ENCODE data around the gene MCRIP2.
A peak's percentile ranks its signal among the peaks of the same experiment; 100 is the strongest.

MCRIP2 gene

DNA sequence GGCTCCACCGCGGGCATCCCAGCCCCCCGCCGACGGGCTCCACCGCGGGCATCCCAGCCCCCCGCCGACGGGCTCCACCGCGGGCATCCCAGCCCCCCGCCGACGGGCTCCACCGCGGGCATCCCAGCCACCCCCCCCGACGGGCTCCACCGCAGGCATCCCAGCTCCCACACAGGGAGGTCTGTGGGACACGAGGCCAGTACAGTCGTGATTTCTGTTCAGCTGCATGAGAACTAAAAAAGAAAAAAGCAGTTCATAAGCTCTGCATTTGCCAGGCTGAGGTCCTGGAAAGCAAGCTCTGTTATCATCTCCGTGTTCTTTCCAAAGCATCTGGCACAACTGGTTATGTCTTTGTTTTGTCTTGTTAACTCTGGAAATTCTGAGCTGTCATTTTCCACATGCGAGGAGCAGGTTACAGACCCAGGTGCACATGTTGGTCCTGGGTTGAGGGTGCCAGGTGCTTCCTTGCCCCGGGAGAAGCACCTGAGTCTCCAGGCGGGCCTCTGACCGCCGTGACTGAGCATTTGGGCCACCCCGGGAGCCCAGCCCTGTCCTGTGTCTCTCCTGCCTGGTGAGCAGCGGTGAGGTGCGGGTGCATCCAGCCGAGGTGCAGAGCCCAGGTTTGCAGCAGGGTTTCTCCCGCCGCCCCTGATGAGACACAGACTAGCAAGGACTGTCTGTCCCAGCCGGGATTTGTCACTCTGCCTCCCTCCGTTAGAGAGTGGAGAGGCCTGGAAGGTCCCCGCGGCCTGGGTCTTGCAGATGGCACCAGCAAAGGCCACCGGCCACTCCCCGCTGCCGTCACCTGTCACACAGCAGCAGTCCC is 20.7 kb upstream of the MCRIP2 start:
- Histone ChIP-seq H3K4me3 (ENCODE audit: low read depth, low read length) (no peak overlapping the region), H3K27me3 (replicated peaks) (no peaks in the 10 kb centered on the region), H3K36me3 (replicated peaks) (peaks cover 3% of the 10 kb centered on the region), H3K27ac (no peak overlapping the region)
- in situ Hi-C loops (cut with HindIII; ENCODE audit: low pct_ligation_motif_present, low sequenced_read_pairs), result no loop called here
- no peak for DNase-seq
- TF ChIP-seq, protein P1, sequence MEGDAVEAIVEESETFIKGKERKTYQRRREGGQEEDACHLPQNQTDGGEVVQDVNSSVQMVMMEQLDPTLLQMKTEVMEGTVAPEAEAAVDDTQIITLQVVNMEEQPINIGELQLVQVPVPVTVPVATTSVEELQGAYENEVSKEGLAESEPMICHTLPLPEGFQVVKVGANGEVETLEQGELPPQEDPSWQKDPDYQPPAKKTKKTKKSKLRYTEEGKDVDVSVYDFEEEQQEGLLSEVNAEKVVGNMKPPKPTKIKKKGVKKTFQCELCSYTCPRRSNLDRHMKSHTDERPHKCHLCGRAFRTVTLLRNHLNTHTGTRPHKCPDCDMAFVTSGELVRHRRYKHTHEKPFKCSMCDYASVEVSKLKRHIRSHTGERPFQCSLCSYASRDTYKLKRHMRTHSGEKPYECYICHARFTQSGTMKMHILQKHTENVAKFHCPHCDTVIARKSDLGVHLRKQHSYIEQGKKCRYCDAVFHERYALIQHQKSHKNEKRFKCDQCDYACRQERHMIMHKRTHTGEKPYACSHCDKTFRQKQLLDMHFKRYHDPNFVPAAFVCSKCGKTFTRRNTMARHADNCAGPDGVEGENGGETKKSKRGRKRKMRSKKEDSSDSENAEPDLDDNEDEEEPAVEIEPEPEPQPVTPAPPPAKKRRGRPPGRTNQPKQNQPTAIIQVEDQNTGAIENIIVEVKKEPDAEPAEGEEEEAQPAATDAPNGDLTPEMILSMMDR (IDR thresholded peaks at IDR 0.05; ENCODE audit: low read depth, low read length, missing control alignments), result no peak

GRCh38 chr16:621526-622105 is 20.0 kb upstream of the MCRIP2 start:
- in situ Hi-C loops (cut with HindIII; ENCODE audit: low pct_ligation_motif_present, low sequenced_read_pairs), result no loop called here
- peaks cover 6% of the 10 kb centered on the region for H3K36me3 ChIP-seq (replicated peaks)
- DNase-seq, result no peak
- TF ChIP-seq, protein P1 (IDR thresholded peaks at IDR 0.05; ENCODE audit: low read depth, low read length, missing control alignments), result no peak
- H3K4me3 ChIP-seq (ENCODE audit: low read depth, low read length), result no peak overlapping the region
- no peak overlapping the region for H3K27ac ChIP-seq
- no peaks in the 10 kb centered on the region for H3K27me3 ChIP-seq (replicated peaks)

DNA sequence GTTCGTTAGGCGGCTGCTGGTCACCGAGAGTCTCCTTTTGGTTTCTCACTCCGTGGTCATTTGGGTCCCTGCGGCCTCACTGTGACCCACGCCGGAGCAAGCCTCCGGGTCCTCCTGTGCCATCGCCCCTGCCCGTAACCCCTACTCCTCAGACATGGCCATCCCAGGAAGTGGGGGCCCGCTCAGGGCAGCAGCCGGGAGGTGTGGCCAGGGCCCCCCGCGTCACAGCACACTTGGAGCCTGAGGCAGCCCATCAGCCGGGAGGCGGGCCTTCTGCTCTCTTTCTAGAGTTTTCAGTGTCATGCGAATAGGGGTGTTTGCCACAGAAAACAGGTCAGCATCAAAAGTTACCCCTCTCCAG is 18.7 kb upstream of the MCRIP2 start:
- H3K27ac ChIP-seq, result peak overlapping the region; percentile 59
- in situ Hi-C loops (cut with HindIII; ENCODE audit: low pct_ligation_motif_present, low sequenced_read_pairs), result no loop called here
- H3K27me3 ChIP-seq (replicated peaks), result no peaks in the 10 kb centered on the region
- DNase-seq, result no peak
- no peak overlapping the region for H3K4me3 ChIP-seq (ENCODE audit: low read depth, low read length)
- peaks cover 6% of the 10 kb centered on the region for H3K36me3 ChIP-seq (replicated peaks)
- TF ChIP-seq, protein P1 (IDR thresholded peaks at IDR 0.05; ENCODE audit: low read depth, low read length, missing control alignments), result no peak

DNA sequence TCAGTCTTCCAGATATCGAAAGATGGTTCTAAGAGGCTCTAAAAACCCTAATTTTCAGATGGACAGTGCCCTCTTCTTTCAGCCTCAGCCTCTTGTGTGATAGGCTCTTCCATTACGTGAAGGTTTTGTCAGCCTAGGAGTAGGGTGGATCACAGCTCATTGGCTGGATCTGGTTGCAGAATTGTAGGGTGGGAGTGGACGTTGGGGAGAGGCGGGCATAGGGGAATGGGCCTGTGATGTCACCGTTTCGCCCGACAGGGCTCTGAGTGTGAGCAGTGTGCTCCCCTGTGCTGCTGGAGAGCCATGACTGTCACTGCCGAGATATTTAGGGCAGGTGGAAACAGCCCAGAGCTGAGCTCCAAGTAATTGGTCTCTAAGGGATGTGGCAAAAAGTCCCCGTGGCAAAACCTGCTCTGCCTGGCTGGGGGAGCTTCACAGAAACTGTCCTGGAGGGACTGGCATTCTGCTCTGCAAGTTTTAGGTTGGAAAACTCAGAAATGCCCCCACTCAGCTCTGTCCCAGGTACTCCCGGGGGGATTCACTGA is 17.0 kb upstream of the MCRIP2 start:
- in situ Hi-C loops (cut with HindIII; ENCODE audit: low pct_ligation_motif_present, low sequenced_read_pairs), result no loop called here
- TF ChIP-seq, protein P1 (IDR thresholded peaks at IDR 0.05; ENCODE audit: low read depth, low read length, missing control alignments), result no peak
- Histone ChIP-seq H3K36me3 (replicated peaks) (peaks cover 6% of the 10 kb centered on the region), H3K4me3 (ENCODE audit: low read depth, low read length) (no peak overlapping the region), H3K27me3 (replicated peaks) (no peaks in the 10 kb centered on the region), H3K27ac (no peak overlapping the region)
- DNase-seq, result no peak

GRCh38 chr16:625117-625976 is 16.3 kb upstream of the MCRIP2 start:
- Histone ChIP-seq H3K36me3 (replicated peaks) (peaks cover 6% of the 10 kb centered on the region), H3K27me3 (replicated peaks) (no peaks in the 10 kb centered on the region), H3K27ac (no peak overlapping the region), H3K4me3 (ENCODE audit: low read depth, low read length) (no peak overlapping the region)
- TF ChIP-seq, protein P1 (IDR thresholded peaks at IDR 0.05; ENCODE audit: low read depth, low read length, missing control alignments), result no peak
- no peak for DNase-seq
- in situ Hi-C loops (cut with HindIII; ENCODE audit: low pct_ligation_motif_present, low sequenced_read_pairs), result no loop called here
